NCI-H128 (cell line): ENCODE results near the gene PLEKHO2.

Experiments
- DNase-seq: peaks from one replicate; lab custom pipeline; 2025; ENCODE audit not compliant: unreplicated experiment; lab: John Stamatoyannopoulos, UW

Gene PLEKHO2

GRCh38 chr15:64855205-64855975 lies 13.7 kb downstream of the PLEKHO2 start:
- DNase-seq: no peak

- DNase-seq: no peak
These were observed 14.9 kb downstream of the PLEKHO2 start for GRCh38 chr15:64856429-64857145.

- no peak for DNase-seq
These were observed 15.7 kb downstream of the PLEKHO2 start for GRCh38 chr15:64857421-64857820.

- no peak for DNase-seq
These were observed 16.4 kb downstream of the PLEKHO2 start for GRCh38 chr15:64858021-64858575.

- no peak for DNase-seq
These were observed 17.5 kb downstream of the PLEKHO2 start for GRCh38 chr15:64859226-64859625.

- DNase-seq: no peak
These were observed 19.6 kb downstream of the PLEKHO2 start for GRCh38 chr15:64861331-64861730.

- DNase-seq: no peak
These were observed 20.2 kb downstream of the PLEKHO2 start for GRCh38 chr15:64861960-64862359.

GRCh38 chr15:64862408-64862807 lies 20.7 kb downstream of the PLEKHO2 start:
- no peak for DNase-seq

GRCh38 chr15:64864068-64864467 lies 22.4 kb downstream of the PLEKHO2 start:
- DNase-seq: no peak

GRCh38 chr15:64865126-64865997 lies 23.6 kb downstream of the PLEKHO2 start:
- no peak for DNase-seq

GRCh38 chr15:64865998-64866520 lies 24.3 kb downstream of the PLEKHO2 start:
- DNase-seq: no peak

- DNase-seq: no peak
These were observed 27.8 kb downstream of the PLEKHO2 start for GRCh38 chr15:64869501-64869900.

- DNase-seq: no peak
These were observed 28.6 kb downstream of the PLEKHO2 start for GRCh38 chr15:64870353-64870752.

GRCh38 chr15:64875641-64876223 lies 34.0 kb downstream of the PLEKHO2 start:
- DNase-seq: no peak

- DNase-seq: no peak
These were observed 35.7 kb downstream of the PLEKHO2 start for GRCh38 chr15:64877435-64877834.

GRCh38 chr15:64878705-64879104 lies 37.0 kb downstream of the PLEKHO2 start:
- no peak for DNase-seq

- DNase-seq: no peak
These were observed 41.4 kb downstream of the PLEKHO2 start for GRCh38 chr15:64883100-64883581.

- peak; percentile 13 for DNase-seq
These were observed 42.3 kb downstream of the PLEKHO2 start for GRCh38 chr15:64883997-64884511.

- DNase-seq: no peak
These were observed 43.0 kb downstream of the PLEKHO2 start for GRCh38 chr15:64884679-64885078.

GRCh38 chr15:64888336-64888735 lies 46.6 kb downstream of the PLEKHO2 start:
- no peak for DNase-seq
